Immature natural killer cell (primary cell): ENCODE data around the gene LCT. TPM values are rescaled to one million over a fixed set of nuclear protein-coding genes. Genes with fewer than 3 reads are reported as not detected.
"Not testable (repeated sequence)": the region's sequence is repeated elsewhere in the genome, so short reads cannot be mapped to it uniquely, and the experiment has no call there.

ENCODE experiments used
- DNase-seq, 3 donors: peaks; one replicate each; pipeline ENCODE4 v3.0.0; 2022; ENCODE audit warnings: mixed read lengths in 1 of 3
- H3K27ac Mint-ChIP-seq, 6 donors: one replicate each; pipeline ENCODE4 v1.8.0; 2020; ENCODE audit warnings: mixed read lengths in 6 of 6, mild to moderate bottlenecking in 5 of 6, inconsistent platforms in 4 of 6, moderate library complexity in 3 of 6
- H3K27me3 Mint-ChIP-seq, 3 donors: one replicate each; pipeline ENCODE4 v1.8.0; 2020 to 2021; ENCODE audit warnings: low read depth in 3 of 3, mild to moderate bottlenecking in 3 of 3, mixed read lengths in 3 of 3, moderate library complexity in 3 of 3, inconsistent platforms in 1 of 3
- H3K36me3 Mint-ChIP-seq, 3 donors: one replicate each; pipeline ENCODE4 v1.8.0; 2020; ENCODE audit warnings: mixed read lengths in 3 of 3, inconsistent platforms in 2 of 3, mild to moderate bottlenecking in 2 of 3
- H3K4me1 Mint-ChIP-seq, 2 donors: one replicate each; pipeline ENCODE4 v1.8.0; 2020; ENCODE audit warnings: inconsistent platforms in 2 of 2, mild to moderate bottlenecking in 2 of 2, mixed read lengths in 2 of 2, moderate library complexity in 1 of 2
- H3K4me3 Mint-ChIP-seq, 5 donors: one replicate each; pipeline ENCODE4 v1.8.0; 2020; ENCODE audit warnings: mild to moderate bottlenecking in 5 of 5, mixed read lengths in 5 of 5, inconsistent platforms in 3 of 5, moderate library complexity in 3 of 5
- H3K9me3 Mint-ChIP-seq, 6 donors: one replicate each; pipeline ENCODE4 v1.8.0; 2020; ENCODE audit warnings: mild to moderate bottlenecking in 6 of 6, mixed read lengths in 6 of 6, inconsistent platforms in 4 of 6, moderate library complexity in 3 of 6
- polyA plus RNA-seq, 3 donors: library from polyadenylated mRNA; unstranded; fragments of 300-500 nt; fragmentation: Illumina TruSeq; gene quantifications; one replicate each; pipeline ENCODE4 v1.2.3, GENCODE V29; 2021

Gene LCT
- polyA plus RNA-seq, 3 donors from 2014 or later: not detected

- Mint-ChIP-seq H3K27me3 (peaks cover 0 to 4% (median 4%) of the 10 kb centered on the region in 3 donors), H3K4me3 (no peak overlapping the region), H3K27ac (no peak overlapping the region), H3K36me3 (peaks cover 0 to 9% (median 6%) of the 10 kb centered on the region in 3 donors), H3K9me3 (peaks cover 0 to 7% (median 0%) of the 10 kb centered on the region in 6 donors), H3K4me1 (peaks cover 11 to 15% of the 10 kb centered on the region in 2 donors)
- DNase-seq: no peak
These were observed 14.1 kb downstream of the LCT start for GRCh38 chr2:135822855-135823254.

- H3K27ac Mint-ChIP-seq: no peak overlapping the region
- H3K9me3 Mint-ChIP-seq: peaks cover 0 to 7% (median 0%) of the 10 kb centered on the region in 6 donors
- peaks cover 0 to 4% (median 4%) of the 10 kb centered on the region in 3 donors for H3K27me3 Mint-ChIP-seq
- no peak for DNase-seq
- H3K4me1 Mint-ChIP-seq: peaks cover 11 to 15% of the 10 kb centered on the region in 2 donors
- H3K36me3 Mint-ChIP-seq: peaks cover 0 to 9% (median 6%) of the 10 kb centered on the region in 3 donors
- peak overlapping the region in 1 of 5 donors; percentile 14 for H3K4me3 Mint-ChIP-seq
These were observed 15.8 kb downstream of the LCT start for GRCh38 chr2:135821190-135821589.

- peaks cover 0 to 9% (median 6%) of the 10 kb centered on the region in 3 donors for H3K36me3 Mint-ChIP-seq
- peaks cover 0 to 4% (median 4%) of the 10 kb centered on the region in 3 donors for H3K27me3 Mint-ChIP-seq
- peak overlapping the region in 1 of 6 donors; percentile 48 for H3K27ac Mint-ChIP-seq
- H3K4me3 Mint-ChIP-seq: peak overlapping the region; percentile 6 to 62 (median 26)
- H3K9me3 Mint-ChIP-seq: peaks cover 0 to 7% (median 0%) of the 10 kb centered on the region in 6 donors
- peak; percentile 27 to 43 (median 35) for DNase-seq
- H3K4me1 Mint-ChIP-seq: peaks cover 11 to 15% of the 10 kb centered on the region in 2 donors
These were observed 16.9 kb downstream of the LCT start for GRCh38 chr2:135820003-135820618.

GRCh38 chr2:135818937-135819610 is 17.9 kb downstream of the LCT start:
- peak overlapping the region in 1 of 6 donors; percentile 65 for H3K27ac Mint-ChIP-seq
- H3K9me3 Mint-ChIP-seq: peaks cover 0 to 7% (median 0%) of the 10 kb centered on the region in 6 donors
- peaks cover 0 to 9% (median 6%) of the 10 kb centered on the region in 3 donors for H3K36me3 Mint-ChIP-seq
- H3K4me1 Mint-ChIP-seq: peaks cover 11 to 15% of the 10 kb centered on the region in 2 donors
- peak overlapping the region in 1 of 5 donors; percentile 42 for H3K4me3 Mint-ChIP-seq
- H3K27me3 Mint-ChIP-seq: peaks cover 0 to 4% (median 2%) of the 10 kb centered on the region in 3 donors
- no peak for DNase-seq

GRCh38 chr2:135817951-135818350 is 19.0 kb downstream of the LCT start:
- Mint-ChIP-seq H3K4me3 (no peak overlapping the region), H3K9me3 (peaks cover 0 to 3% (median 0%) of the 10 kb centered on the region in 6 donors), H3K27ac (no peak overlapping the region), H3K4me1 (peaks cover 11 to 15% of the 10 kb centered on the region in 2 donors), H3K27me3 (peaks cover 2 to 4% (median 2%) of the 10 kb centered on the region in 3 donors), H3K36me3 (peaks cover 0 to 6% (median 3%) of the 10 kb centered on the region in 3 donors)
- DNase-seq: no peak

- H3K36me3 Mint-ChIP-seq: peaks cover 0 to 3% (median 0%) of the 10 kb centered on the region in 3 donors
- H3K27ac Mint-ChIP-seq: no peak overlapping the region
- H3K4me3 Mint-ChIP-seq: no peak overlapping the region
- peaks cover 0 to 4% (median 2%) of the 10 kb centered on the region in 3 donors for H3K27me3 Mint-ChIP-seq
- H3K4me1 Mint-ChIP-seq: peaks cover 11 to 15% of the 10 kb centered on the region in 2 donors
- no peaks in the 10 kb centered on the region for H3K9me3 Mint-ChIP-seq
- no peak for DNase-seq
These were observed 19.5 kb downstream of the LCT start for GRCh38 chr2:135817466-135817865.

GRCh38 chr2:135815269-135815668 is 21.7 kb downstream of the LCT start:
- Mint-ChIP-seq H3K9me3 (no peaks in the 10 kb centered on the region), H3K4me1 (peaks cover 6 to 7% of the 10 kb centered on the region in 2 donors), H3K4me3 (no peak overlapping the region)

GRCh38 chr2:135812907-135813511 is 24.0 kb downstream of the LCT start:
- no peaks in the 10 kb centered on the region for H3K9me3 Mint-ChIP-seq
- H3K4me1 Mint-ChIP-seq: no peaks in the 10 kb centered on the region
- no peaks in the 10 kb centered on the region for H3K36me3 Mint-ChIP-seq
- peaks cover 0 to 4% (median 2%) of the 10 kb centered on the region in 3 donors for H3K27me3 Mint-ChIP-seq
- DNase-seq: no peak
- H3K27ac Mint-ChIP-seq: no peak overlapping the region
- no peak overlapping the region for H3K4me3 Mint-ChIP-seq

More at GRCh38 chr2:135815269-135815668, 21.7 kb downstream of the LCT start:
- Mint-ChIP-seq H3K36me3 (no peaks in the 10 kb centered on the region), H3K27me3 (peaks cover 0 to 3% (median 2%) of the 10 kb centered on the region in 3 donors), H3K27ac (no peak overlapping the region)
- DNase-seq: no peak

- not testable (repeated sequence) for H3K4me1 Mint-ChIP-seq, H3K27me3 Mint-ChIP-seq, H3K36me3 Mint-ChIP-seq, H3K27ac Mint-ChIP-seq, H3K4me3 Mint-ChIP-seq, H3K9me3 Mint-ChIP-seq, DNase-seq
These were observed 29.1 kb downstream of the LCT start for GRCh38 chr2:135807874-135808273.

- Mint-ChIP-seq H3K36me3 (peaks cover 0 to 12% (median 5%) of the 10 kb centered on the region in 3 donors), H3K4me3 (no peak overlapping the region), H3K9me3 (peaks cover 0 to 11% (median 4%) of the 10 kb centered on the region in 6 donors), H3K27ac (no peak overlapping the region), H3K4me1 (no peaks in the 10 kb centered on the region), H3K27me3 (no peaks in the 10 kb centered on the region)
- no peak for DNase-seq
These were observed 33.7 kb downstream of the LCT start for GRCh38 chr2:135803278-135803677.

- Mint-ChIP-seq H3K4me3 (no peak overlapping the region), H3K4me1 (peaks cover 2 to 4% of the 10 kb centered on the region in 2 donors), H3K9me3 (peaks cover 0 to 11% (median 4%) of the 10 kb centered on the region in 6 donors), H3K27me3 (peaks cover 0 to 2% (median 0%) of the 10 kb centered on the region in 3 donors), H3K27ac (no peak overlapping the region), H3K36me3 (peaks cover 0 to 12% (median 5%) of the 10 kb centered on the region in 3 donors)
- no peak for DNase-seq
These were observed 34.6 kb downstream of the LCT start for GRCh38 chr2:135802350-135802749.

- no peak for DNase-seq
- peaks cover 0 to 11% (median 4%) of the 10 kb centered on the region in 6 donors for H3K9me3 Mint-ChIP-seq
- no peak overlapping the region for H3K4me3 Mint-ChIP-seq
- no peak overlapping the region for H3K27ac Mint-ChIP-seq
- peaks cover 0 to 12% (median 5%) of the 10 kb centered on the region in 3 donors for H3K36me3 Mint-ChIP-seq
- peaks cover 3 to 6% of the 10 kb centered on the region in 2 donors for H3K4me1 Mint-ChIP-seq
- H3K27me3 Mint-ChIP-seq: peaks cover 0 to 2% (median 0%) of the 10 kb centered on the region in 3 donors
These were observed 36.2 kb downstream of the LCT start for GRCh38 chr2:135800513-135801460.

- no peak overlapping the region for H3K4me3 Mint-ChIP-seq
- peaks cover 0 to 11% (median 4%) of the 10 kb centered on the region in 6 donors for H3K9me3 Mint-ChIP-seq
- no peak overlapping the region for H3K27ac Mint-ChIP-seq
- H3K4me1 Mint-ChIP-seq: peaks cover 3 to 6% of the 10 kb centered on the region in 2 donors
- DNase-seq: no peak
- peaks cover 0 to 2% (median 0%) of the 10 kb centered on the region in 3 donors for H3K27me3 Mint-ChIP-seq
- peaks cover 0 to 12% (median 5%) of the 10 kb centered on the region in 3 donors for H3K36me3 Mint-ChIP-seq
These were observed 37.2 kb downstream of the LCT start for GRCh38 chr2:135799738-135800137.
